ENCODE results near the gene CYP2D6.

CYP2D6 gene

GRCh38 chr22:42174062-42174461 lies 43.5 kb upstream of the CYP2D6 start:
- no peak overlapping the region for H3K4me3 ChIP-seq

GRCh38 chr22:42173183-42173926 lies 42.7 kb upstream of the CYP2D6 start:
- no peak overlapping the region for H3K4me3 ChIP-seq
- intact Hi-C loops (cut with DNase I; ENCODE audit: low total_unique reads): no loop called here
- H3K4me1 ChIP-seq: peaks cover 0 to 20% (median 10%) of the 10 kb centered on the region in 4 donors
- H3K27ac ChIP-seq: no peak overlapping the region
- no peaks in the 10 kb centered on the region for H3K9me3 ChIP-seq
- DNase-seq: no peak
- no peaks in the 10 kb centered on the region for H3K27me3 ChIP-seq
- H3K36me3 ChIP-seq: peaks cover 0 to 21% (median 0%) of the 10 kb centered on the region in 3 donors
- no peak for TF ChIP-seq CTCF (IDR thresholded peaks at IDR 0.05)

More at GRCh38 chr22:42174062-42174461, 43.5 kb upstream of the CYP2D6 start:
- intact Hi-C loops (cut with DNase I; ENCODE audit: low total_unique reads): no loop called here
- peaks cover 0 to 20% (median 10%) of the 10 kb centered on the region in 4 donors for H3K4me1 ChIP-seq
- DNase-seq: no peak
- no peak for TF ChIP-seq CTCF (IDR thresholded peaks at IDR 0.05)
- no peaks in the 10 kb centered on the region for H3K9me3 ChIP-seq
- H3K27ac ChIP-seq: no peak overlapping the region
- peaks cover 0 to 16% (median 0%) of the 10 kb centered on the region in 3 donors for H3K36me3 ChIP-seq
- H3K27me3 ChIP-seq: no peaks in the 10 kb centered on the region

- intact Hi-C loops (cut with DNase I; ENCODE audit: low total_unique reads): no loop called here
- H3K27me3 ChIP-seq: no peaks in the 10 kb centered on the region
- peaks cover 0 to 20% (median 10%) of the 10 kb centered on the region in 4 donors for H3K4me1 ChIP-seq
- DNase-seq: no peak
- no peaks in the 10 kb centered on the region for H3K9me3 ChIP-seq
- H3K4me3 ChIP-seq: no peak overlapping the region
- H3K27ac ChIP-seq: no peak overlapping the region
- H3K36me3 ChIP-seq: peaks cover 0 to 21% (median 0%) of the 10 kb centered on the region in 3 donors
- TF ChIP-seq CTCF (IDR thresholded peaks at IDR 0.05): no peak
These were observed 42.2 kb upstream of the CYP2D6 start for GRCh38 chr22:42172773-42173172.

GRCh38 chr22:42171946-42172719 lies 41.5 kb upstream of the CYP2D6 start:
- Histone ChIP-seq H3K36me3 (peaks cover 0 to 26% (median 0%) of the 10 kb centered on the region in 3 donors), H3K27me3 (no peaks in the 10 kb centered on the region), H3K9me3 (no peaks in the 10 kb centered on the region), H3K27ac (no peak overlapping the region), H3K4me1 (peaks cover 0 to 20% (median 10%) of the 10 kb centered on the region in 4 donors), H3K4me3 (no peak overlapping the region)
- no peak for DNase-seq
- TF ChIP-seq CTCF (IDR thresholded peaks at IDR 0.05): no peak
- intact Hi-C loops (cut with DNase I; ENCODE audit: low total_unique reads): no loop called here

GRCh38 chr22:42171417-42171816 lies 40.8 kb upstream of the CYP2D6 start:
- peaks cover 0 to 33% (median 0%) of the 10 kb centered on the region in 3 donors for H3K36me3 ChIP-seq

More at GRCh38 chr22:42171417-42171816, 40.8 kb upstream of the CYP2D6 start:
- no peak for TF ChIP-seq CTCF (IDR thresholded peaks at IDR 0.05)
- no peaks in the 10 kb centered on the region for H3K27me3 ChIP-seq
- H3K9me3 ChIP-seq: no peaks in the 10 kb centered on the region
- H3K27ac ChIP-seq: no peak overlapping the region
- intact Hi-C loops (cut with DNase I; ENCODE audit: low total_unique reads): no loop called here
- no peak for DNase-seq
- peaks cover 0 to 20% (median 10%) of the 10 kb centered on the region in 4 donors for H3K4me1 ChIP-seq
- no peak overlapping the region for H3K4me3 ChIP-seq

Measured in tibial artery (tissue), 4 donors.